K562 (cell line): ENCODE results near the gene MEOX1. TPM values are rescaled to one million over a fixed set of nuclear protein-coding genes. Genes with fewer than 3 reads are reported as not detected.

Experiments used
- CUX1 ChIP-seq: fragments of 200-800 bp; sonication (Bioruptor generic); IDR thresholded peaks from 2 replicates; pipeline ENCODE4 v1.6.1; 2016; ENCODE audit warnings: missing genetic modification characterization, missing compliant biosample characterization
- GABPB2 ChIP-seq: fragments of 250-450 bp; sonication (Bioruptor Pico); conservative IDR thresholded peaks from 2 replicates; pipeline ENCODE4 v1.5.1; 2021; ENCODE audit warnings: mild to moderate bottlenecking
- MGA ChIP-seq: fragments of 450-650 bp; IDR thresholded peaks from 2 replicates; pipeline ENCODE4 v1.6.1; 2016; ENCODE audit warnings: mild to moderate bottlenecking, moderate library complexity
- SMAD1 ChIP-seq: fragments of 150-350 bp; IDR thresholded peaks from 2 replicates; pipeline ENCODE4 v1.6.1; 2014; ENCODE audit warnings: low read length, low read depth; ENCODE audit not compliant: partially characterized antibody
- ZBTB1 ChIP-seq: sonication (generic); formaldehyde crosslinking; IDR thresholded peaks from 2 replicates; pipeline ENCODE4 v1.8.1; 2023; ENCODE audit warnings: missing genetic modification reagents, low read depth, mild to moderate bottlenecking, borderline replicate concordance
- polyA plus RNA-seq, 8 experiments: library from polyadenylated mRNA; depleted of rRNA in 4 of 8; stranded (reverse) in 5 of 8; unstranded in 3 of 8; fragments of >200 nt; fragmentation: Nextera tagmentation in 2 of 8; fragmentation: Illumina TruSeq in 1 of 8; extraction: Ambion mirVana in 2 of 8; extraction: Trizol in 1 of 8; gene quantifications; 2 replicates each; pipeline versions ENCODE4 v1.2.1 to v1.2.3, GENCODE V29; 2011 to 2014; ENCODE audit warnings: inconsistent platforms in 1 of 8, missing spikeins in 1 of 8
- total RNA-seq, 7 experiments: library from RNA; depleted of rRNA in 6 of 7; stranded (reverse); fragments of >200 nt in 6 of 7; fragmentation: Illumina TruSeq in 2 of 7; extraction: Trizol in 2 of 7; gene quantifications; 2 replicates each; pipeline versions ENCODE4 v1.2.1 to v1.2.3, GENCODE V29; 2011 to 2021; ENCODE audit warnings: low replicate concordance in 1 of 7
- TF ChIP-seq, protein P1 (sequence below): IDR thresholded peaks from 2 replicates; pipeline ENCODE4 v1.6.1; 2011; ENCODE audit not compliant: insufficient read length; ENCODE audit errors: extremely low read depth

MEOX1 gene
- total and polyA plus RNA-seq, 9 of the 15 experiments (the other 6 are each of a cell fraction or from before 2014, with no cell fraction given): not detected

GRCh38 chr17:43667947-43668348 is 6.2 kb upstream of the MEOX1 start (continued):
- TF ChIP-seq MGA (no peak), ZBTB1 (CRISPR knock-in tag) (no peak), CUX1 (CRISPR knock-in tag) (no peak), GABPB2 (no peak), SMAD1 (no peak)
- TF ChIP-seq, protein P1, sequence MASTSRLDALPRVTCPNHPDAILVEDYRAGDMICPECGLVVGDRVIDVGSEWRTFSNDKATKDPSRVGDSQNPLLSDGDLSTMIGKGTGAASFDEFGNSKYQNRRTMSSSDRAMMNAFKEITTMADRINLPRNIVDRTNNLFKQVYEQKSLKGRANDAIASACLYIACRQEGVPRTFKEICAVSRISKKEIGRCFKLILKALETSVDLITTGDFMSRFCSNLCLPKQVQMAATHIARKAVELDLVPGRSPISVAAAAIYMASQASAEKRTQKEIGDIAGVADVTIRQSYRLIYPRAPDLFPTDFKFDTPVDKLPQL: no peak
